Activated CD8-positive, alpha-beta memory T cell treated with anti-CD3 and anti-CD28 coated beads, Interleukin-2, amount 50 U/mL, for 4 hours (primary cell): ENCODE measurements around the gene TOPBP1.
"Not testable (repeated sequence)": the region's sequence is repeated elsewhere in the genome, so short reads cannot be mapped to it uniquely, and the experiment has no call there.

Source experiments
- DNase-seq: peaks from one replicate; pipeline ENCODE4 v3.0.0-alpha.2; 2020

The TOPBP1 gene

GRCh38 chr3:133673746-133674145 lies 12.0 kb upstream of the TOPBP1 start:
- no peak for DNase-seq

GRCh38 chr3:133672461-133672860 lies 10.7 kb upstream of the TOPBP1 start:
- no peak for DNase-seq

- no peak for DNase-seq
Observed at GRCh38 chr3:133670525-133670995, 8.8 kb upstream of the TOPBP1 start.

GRCh38 chr3:133669949-133670524 lies 8.3 kb upstream of the TOPBP1 start:
- no peak for DNase-seq

GRCh38 chr3:133667118-133667517 lies 5.4 kb upstream of the TOPBP1 start:
- DNase-seq, result no peak

- not testable (repeated sequence) for DNase-seq
Observed at GRCh38 chr3:133665188-133665587, 3.4 kb upstream of the TOPBP1 start.

GRCh38 chr3:133663569-133664313 lies 2.0 kb upstream of the TOPBP1 start:
- no peak for DNase-seq

GRCh38 chr3:133662278-133662651 lies 524 bp upstream of the TOPBP1 start:
- DNase-seq, result no peak

- DNase-seq, result no peak
Observed at GRCh38 chr3:133659806-133660205, 1.9 kb downstream of the TOPBP1 start.

- no peak for DNase-seq
Observed at GRCh38 chr3:133655731-133656515, 5.8 kb downstream of the TOPBP1 start.

GRCh38 chr3:133649486-133650068 lies 12.2 kb downstream of the TOPBP1 start:
- DNase-seq, result no peak

GRCh38 chr3:133644768-133645167 lies 17.0 kb downstream of the TOPBP1 start:
- DNase-seq, result no peak

GRCh38 chr3:133643611-133644010 lies 18.1 kb downstream of the TOPBP1 start:
- DNase-seq, result no peak

- DNase-seq, result no peak
Observed at GRCh38 chr3:133641254-133641653, 20.5 kb downstream of the TOPBP1 start.

GRCh38 chr3:133633439-133633838 lies 28.3 kb downstream of the TOPBP1 start:
- DNase-seq, result no peak

- DNase-seq, result no peak
Observed at GRCh38 chr3:133629146-133629545, 32.6 kb downstream of the TOPBP1 start.

GRCh38 chr3:133627789-133628188 lies 34.0 kb downstream of the TOPBP1 start:
- no peak for DNase-seq

GRCh38 chr3:133620066-133620784 lies 41.5 kb downstream of the TOPBP1 start:
- DNase-seq, result no peak

GRCh38 chr3:133611534-133611933 lies 50.2 kb downstream of the TOPBP1 start:
- DNase-seq, result no peak

GRCh38 chr3:133610031-133610430 lies 51.7 kb downstream of the TOPBP1 start:
- DNase-seq, result no peak

- DNase-seq, result no peak
Observed at GRCh38 chr3:133608388-133608787, 53.4 kb downstream of the TOPBP1 start.

GRCh38 chr3:133607816-133608215 lies 53.9 kb downstream of the TOPBP1 start:
- DNase-seq, result no peak

GRCh38 chr3:133606902-133607301 lies 54.8 kb downstream of the TOPBP1 start:
- DNase-seq, result no peak
